ENCODE results near the gene GPR15LG.
"Not testable (repeated sequence)": the region's sequence is repeated elsewhere in the genome, so short reads cannot be mapped to it uniquely, and the experiment has no call there.

GPR15LG gene

GRCh38 chr10:84171700-84172466, 1.7 kb upstream of the GPR15LG start:
- TF ChIP-seq POLR2AphosphoS5 (IDR thresholded peaks at IDR 0.05; ENCODE audit: low read depth, low read length) (peak; percentile 66; the same call in 1 of the 2 replicates), TAF1 (IDR thresholded peaks at IDR 0.05; ENCODE audit: borderline replicate concordance, low read depth, low read length) (peak; percentile 59; the same call in 1 of the 2 replicates), POLR2A (IDR thresholded peaks at IDR 0.05; ENCODE audit: low read depth, low read length) (peak; percentile 78)
- peak; percentile 81 for FAIRE-seq
- DNase-seq (ENCODE audit: insufficient read length) = not testable (repeated sequence)

DNA sequence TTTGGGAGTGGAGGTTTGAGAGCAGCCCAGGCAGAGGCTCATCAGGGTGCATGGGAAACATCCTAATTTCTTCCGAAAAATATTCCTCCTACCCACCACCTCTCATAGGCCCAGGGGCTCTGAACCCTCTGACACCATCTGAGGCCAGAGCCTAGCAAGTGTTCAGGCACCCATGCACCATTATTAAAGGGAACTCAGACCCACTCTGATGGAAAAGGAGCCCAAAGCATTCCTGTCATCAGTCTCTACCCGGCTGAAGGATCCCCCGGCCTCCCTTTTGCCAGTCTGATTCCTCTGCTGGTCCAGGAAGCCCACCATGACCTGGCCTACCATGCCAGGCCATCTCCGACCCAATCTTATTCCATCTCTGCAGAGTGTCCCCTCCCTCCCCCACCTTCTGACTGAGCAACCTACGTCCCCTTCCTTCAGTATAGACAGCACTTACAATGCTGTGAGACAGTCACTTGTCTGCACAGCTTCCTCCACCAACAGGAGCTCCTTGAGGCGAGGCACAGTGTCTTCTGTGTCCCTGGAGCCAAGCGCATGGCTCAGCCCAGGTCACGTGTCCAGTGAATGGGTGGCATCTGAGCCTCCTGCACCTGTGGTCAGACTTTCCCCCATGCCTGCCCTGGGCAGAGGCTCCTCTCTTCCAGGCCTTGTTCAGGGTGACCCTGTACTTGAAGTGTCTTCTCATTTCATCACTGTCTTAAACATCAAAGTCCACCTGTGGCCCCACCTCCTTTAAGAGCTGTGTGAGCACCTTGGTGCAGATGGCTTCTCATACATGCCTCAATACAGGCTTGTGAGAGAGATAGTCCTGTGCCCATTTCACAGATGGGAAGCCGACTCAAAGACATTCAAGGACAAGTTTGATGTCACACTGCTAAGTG, 889 bp upstream of the GPR15LG start:
- DNase-seq (ENCODE audit: insufficient read length) = no peak
- FAIRE-seq = no peak
- TF ChIP-seq POLR2A (IDR thresholded peaks at IDR 0.05; ENCODE audit: low read depth, low read length) (peak; percentile 58; the same call in 1 of the 2 replicates), POLR2AphosphoS5 (IDR thresholded peaks at IDR 0.05; ENCODE audit: low read depth, low read length) (no peak), TAF1 (IDR thresholded peaks at IDR 0.05; ENCODE audit: borderline replicate concordance, low read depth, low read length) (0 out of 2 replicates have a peak, but pooled peaks have one; percentile 22)

- FAIRE-seq (no peak), DNase-seq (ENCODE audit: insufficient read length) (no peak)
- TF ChIP-seq POLR2AphosphoS5 (IDR thresholded peaks at IDR 0.05; ENCODE audit: low read depth, low read length) (no peak), TAF1 (IDR thresholded peaks at IDR 0.05; ENCODE audit: borderline replicate concordance, low read depth, low read length) (no peak), POLR2A (IDR thresholded peaks at IDR 0.05; ENCODE audit: low read depth, low read length) (no peak)
Observed at GRCh38 chr10:84175436-84175835, 1.8 kb downstream of the GPR15LG start.

DNA sequence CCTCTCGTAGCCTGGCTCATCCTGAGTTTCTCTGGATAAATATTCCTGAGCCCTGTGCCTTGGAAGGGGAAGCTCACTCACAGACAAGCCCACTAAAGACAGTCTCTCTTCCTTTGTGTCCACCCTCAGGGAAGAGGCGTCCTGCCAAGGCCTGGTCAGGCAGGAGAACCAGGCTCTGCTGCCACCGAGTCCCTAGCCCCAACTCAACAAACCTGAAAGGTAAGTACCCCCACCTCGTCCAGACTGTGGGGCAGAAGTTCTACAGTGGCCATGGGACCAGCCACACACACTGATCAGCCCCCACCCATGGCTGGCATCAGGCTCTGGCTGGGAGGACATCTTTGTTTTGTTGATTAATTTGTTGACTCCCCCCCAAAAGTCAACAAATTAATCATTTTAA, 2.8 kb downstream of the GPR15LG start:
- TF ChIP-seq POLR2A (IDR thresholded peaks at IDR 0.05; ENCODE audit: low read depth, low read length) (no peak), POLR2AphosphoS5 (IDR thresholded peaks at IDR 0.05; ENCODE audit: low read depth, low read length) (no peak), TAF1 (IDR thresholded peaks at IDR 0.05; ENCODE audit: borderline replicate concordance, low read depth, low read length) (no peak)
- DNase-seq (ENCODE audit: insufficient read length) (no peak), FAIRE-seq (no peak)

- FAIRE-seq (no peak), DNase-seq (ENCODE audit: insufficient read length) (no peak)
- TF ChIP-seq POLR2AphosphoS5 (IDR thresholded peaks at IDR 0.05; ENCODE audit: low read depth, low read length) = no peak
- no peak for TF ChIP-seq TAF1 (IDR thresholded peaks at IDR 0.05; ENCODE audit: borderline replicate concordance, low read depth, low read length)
- no peak for TF ChIP-seq POLR2A (IDR thresholded peaks at IDR 0.05; ENCODE audit: low read depth, low read length)
Observed at GRCh38 chr10:84176836-84177474, 3.4 kb downstream of the GPR15LG start.

DNA sequence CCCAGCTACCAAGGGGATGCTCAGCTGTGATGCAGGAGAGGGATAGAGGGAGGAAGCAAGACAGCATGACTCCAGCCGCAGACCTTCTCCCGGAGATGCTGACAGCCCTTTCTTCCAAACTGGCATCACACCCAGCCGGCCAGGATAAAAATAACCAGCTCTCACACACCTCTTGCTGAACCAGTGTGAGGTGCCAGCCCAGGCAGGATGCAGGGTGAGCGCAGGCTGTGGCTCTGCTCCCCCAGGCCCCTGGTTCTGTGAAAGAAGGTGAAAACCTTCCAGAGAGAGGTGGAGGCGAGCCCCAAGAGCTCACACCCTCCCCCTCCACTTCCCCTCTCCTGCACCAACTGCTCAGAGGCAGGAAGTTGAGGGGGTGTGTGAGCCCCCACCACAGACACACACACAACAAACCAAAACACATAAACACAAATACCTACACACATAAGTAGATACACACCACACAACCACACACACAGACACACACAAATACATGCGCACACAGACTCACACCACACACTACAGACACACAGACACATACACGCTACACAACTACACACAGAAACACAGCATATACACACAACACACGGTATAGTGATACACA, 4.0 kb downstream of the GPR15LG start:
- no peak for DNase-seq (ENCODE audit: insufficient read length)
- no peak for TF ChIP-seq POLR2A (IDR thresholded peaks at IDR 0.05; ENCODE audit: low read depth, low read length)
- TF ChIP-seq POLR2AphosphoS5 (IDR thresholded peaks at IDR 0.05; ENCODE audit: low read depth, low read length) = no peak
- no peak for TF ChIP-seq TAF1 (IDR thresholded peaks at IDR 0.05; ENCODE audit: borderline replicate concordance, low read depth, low read length)
- peak; percentile 97 for FAIRE-seq

DNA sequence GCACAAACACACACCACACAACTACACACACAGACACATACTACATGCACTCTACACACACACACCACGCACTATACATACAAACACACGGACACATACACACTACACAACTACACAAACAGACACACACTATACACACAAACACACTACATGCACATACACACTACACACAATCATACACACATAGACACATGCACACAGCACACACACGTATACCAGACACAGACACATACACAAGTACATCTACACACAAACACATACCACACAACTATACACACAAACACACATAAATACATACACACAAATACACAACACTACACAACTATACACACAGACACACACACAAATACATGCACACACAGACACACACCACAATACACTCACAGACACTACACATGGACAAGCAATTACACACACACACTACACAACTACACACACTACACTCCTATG, 4.6 kb downstream of the GPR15LG start:
- no peak for DNase-seq (ENCODE audit: insufficient read length)
- no peak for FAIRE-seq
- TF ChIP-seq POLR2AphosphoS5 (IDR thresholded peaks at IDR 0.05; ENCODE audit: low read depth, low read length) = no peak
- TF ChIP-seq POLR2A (IDR thresholded peaks at IDR 0.05; ENCODE audit: low read depth, low read length) = no peak
- no peak for TF ChIP-seq TAF1 (IDR thresholded peaks at IDR 0.05; ENCODE audit: borderline replicate concordance, low read depth, low read length)

- FAIRE-seq = peak; percentile 79
- DNase-seq (ENCODE audit: insufficient read length) = no peak
- TF ChIP-seq TAF1 (IDR thresholded peaks at IDR 0.05; ENCODE audit: borderline replicate concordance, low read depth, low read length) = no peak
- no peak for TF ChIP-seq POLR2AphosphoS5 (IDR thresholded peaks at IDR 0.05; ENCODE audit: low read depth, low read length)
- TF ChIP-seq POLR2A (IDR thresholded peaks at IDR 0.05; ENCODE audit: low read depth, low read length) = no peak
Observed at GRCh38 chr10:84179059-84179710, 5.6 kb downstream of the GPR15LG start.

- not testable (repeated sequence) for DNase-seq (ENCODE audit: insufficient read length)
Observed at GRCh38 chr10:84180386-84180785, 6.8 kb downstream of the GPR15LG start.

GRCh38 chr10:84181631-84182030, 8.0 kb downstream of the GPR15LG start:
- DNase-seq (ENCODE audit: insufficient read length) = no peak
- FAIRE-seq = no peak
- TF ChIP-seq POLR2AphosphoS5 (IDR thresholded peaks at IDR 0.05; ENCODE audit: low read depth, low read length) = no peak
- TF ChIP-seq POLR2A (IDR thresholded peaks at IDR 0.05; ENCODE audit: low read depth, low read length) = no peak
- TF ChIP-seq TAF1 (IDR thresholded peaks at IDR 0.05; ENCODE audit: borderline replicate concordance, low read depth, low read length) = no peak

More at GRCh38 chr10:84180386-84180785, 6.8 kb downstream of the GPR15LG start:
- FAIRE-seq = not testable (repeated sequence)

Data from GM12892 (cell line).